Effector CD4-positive, alpha-beta T cell (primary cell): Measurements from ENCODE around the gene CYP2C18. TPM values are rescaled to one million over a fixed set of nuclear protein-coding genes. Genes with fewer than 3 reads are reported as not detected.
"Not testable (repeated sequence)": the region's sequence is repeated elsewhere in the genome, so short reads cannot be mapped to it uniquely, and the experiment has no call there.

ENCODE experiments used
- DNase-seq: peaks from one replicate; pipeline ENCODE4 v3.0.0-alpha.2; 2020
- total RNA-seq: gene quantifications from one replicate; lab custom pipeline; 2026; lab: John Stamatoyannopoulos, UW

CYP2C18 gene
- not detected for total RNA-seq

- no peak for DNase-seq
Measured at GRCh38 chr10:94683214-94684054, at the start of gene CYP2C18. TSS of gene CYP2C18 (plus strand) at chr10:94683729. CDS start at chr10:94683820, 91 bp downstream.

GRCh38 chr10:94638097-94638496, 45.4 kb upstream of the CYP2C18 start:
- not testable (repeated sequence) for DNase-seq

- no peak for DNase-seq
Measured at GRCh38 chr10:94639902-94640301, 43.6 kb upstream of the CYP2C18 start.

- DNase-seq = no peak
Measured at GRCh38 chr10:94640562-94640961, 43.0 kb upstream of the CYP2C18 start.

GRCh38 chr10:94641480-94641879, 42.0 kb upstream of the CYP2C18 start:
- DNase-seq = no peak

- DNase-seq = no peak
Measured at GRCh38 chr10:94644352-94644751, 39.2 kb upstream of the CYP2C18 start.

- no peak for DNase-seq
Measured at GRCh38 chr10:94645285-94645684, 38.2 kb upstream of the CYP2C18 start.

GRCh38 chr10:94655201-94655600, 28.3 kb upstream of the CYP2C18 start:
- DNase-seq = not testable (repeated sequence)

GRCh38 chr10:94663061-94663460, 20.5 kb upstream of the CYP2C18 start:
- DNase-seq = not testable (repeated sequence)

- no peak for DNase-seq
Measured at GRCh38 chr10:94666391-94667102, 17.0 kb upstream of the CYP2C18 start.

GRCh38 chr10:94673614-94674321, 9.8 kb upstream of the CYP2C18 start:
- no peak for DNase-seq

- DNase-seq = no peak
Measured at GRCh38 chr10:94676496-94676895, 7.0 kb upstream of the CYP2C18 start.

- DNase-seq = no peak
Measured at GRCh38 chr10:94677691-94678090, 5.8 kb upstream of the CYP2C18 start.

- no peak for DNase-seq
Measured at GRCh38 chr10:94678475-94678874, 5.1 kb upstream of the CYP2C18 start.

GRCh38 chr10:94680544-94680943, 3.0 kb upstream of the CYP2C18 start:
- DNase-seq = no peak

GRCh38 chr10:94682636-94683035, 893 bp upstream of the CYP2C18 start:
- not testable (repeated sequence) for DNase-seq

- no peak for DNase-seq
Measured at GRCh38 chr10:94687625-94688248, 4.2 kb downstream of the CYP2C18 start.

GRCh38 chr10:94706089-94706488, 22.6 kb downstream of the CYP2C18 start:
- no peak for DNase-seq

- DNase-seq = no peak
Measured at GRCh38 chr10:94710578-94710977, 27.0 kb downstream of the CYP2C18 start.

GRCh38 chr10:94725871-94726270, 42.3 kb downstream of the CYP2C18 start:
- no peak for DNase-seq

GRCh38 chr10:94735197-94735596, 51.7 kb downstream of the CYP2C18 start:
- DNase-seq = no peak

GRCh38 chr10:94738588-94738987, 55.1 kb downstream of the CYP2C18 start:
- no peak for DNase-seq

- no peak for DNase-seq
Measured at GRCh38 chr10:94747137-94747536, 63.6 kb downstream of the CYP2C18 start.
